OCI-LY3 (cell line): ENCODE measurements around the gene CNTNAP4.

ENCODE experiments used
- H2AFZ ChIP-seq: fragments of 200-600, 300-600 bp; shearing (Covaris generic); 2 replicates; pipeline ENCODE4 v1.6.0; 2014; ENCODE audit warnings: antibody characterized with exemption, low read depth, low read length
- H3K27ac ChIP-seq: fragments of 200-600, 300-600 bp; sonication (generic); 2 replicates; pipeline ENCODE4 v1.5.1; 2014; ENCODE audit warnings: mild to moderate bottlenecking, low read length, moderate library complexity, mixed read lengths
- H3K27me3 ChIP-seq: fragments of 200-600, 300-600 bp; sonication (generic); 2 replicates; pipeline ENCODE4 v1.6.1; 2014; ENCODE audit warnings: low read depth, low read length, mixed read lengths
- H3K36me3 ChIP-seq: fragments of 200-600, 300-600 bp; sonication (generic); replicated peaks from 2 replicates; pipeline ENCODE3; 2014; ENCODE audit warnings: low read depth, low read length, mixed read lengths
- H3K4me1 ChIP-seq: fragments of 300-600, 200-600 bp; sonication (generic); 2 replicates; pipeline ENCODE4 v1.6.1; 2014; ENCODE audit warnings: low read length, mixed read lengths
- H3K4me2 ChIP-seq: fragments of 200-600, 300-600 bp; sonication (generic); 2 replicates; pipeline ENCODE4 v1.6.1; 2014; ENCODE audit warnings: low read length, mixed read lengths
- H3K4me3 ChIP-seq: fragments of 300-600, 200-600 bp; sonication (generic); 2 replicates; pipeline ENCODE4 v1.5.1; 2014; ENCODE audit warnings: antibody characterized with exemption, mild to moderate bottlenecking, low read length, moderate library complexity
- H3K79me2 ChIP-seq: fragments of 300-600, 200-600 bp; shearing (Covaris generic); 2 replicates; pipeline ENCODE4 v1.6.1; 2014; ENCODE audit warnings: mild to moderate bottlenecking, low read length, mixed read lengths
- H3K9ac ChIP-seq: fragments of 300-600, 200-600 bp; shearing (Covaris generic); 2 replicates; pipeline ENCODE4 v1.6.0; 2014; ENCODE audit warnings: mild to moderate bottlenecking, low read length, moderate library complexity
- H3K9me3 ChIP-seq: fragments of 200-600, 300-600 bp; shearing (Covaris generic); 2 replicates; pipeline ENCODE4 v1.6.1; 2014; ENCODE audit warnings: low read length, mixed read lengths; ENCODE audit not compliant: insufficient read depth
- H4K20me1 ChIP-seq: fragments of 200-600, 300-600 bp; sonication (generic); 2 replicates; pipeline ENCODE4 v1.6.1; 2016; ENCODE audit warnings: low read length, mixed read lengths; ENCODE audit not compliant: insufficient read depth
- EZH2phosphoT487 ChIP-seq: fragments of 200-600 bp; shearing (Covaris generic); IDR thresholded peaks from 2 replicates; pipeline ENCODE4 v1.6.1; 2018; ENCODE audit warnings: antibody characterized with exemption, mixed run types, low read depth
- TF ChIP-seq, protein P1 (sequence below): fragments of 200-600, 300-600 bp; sonication (generic); IDR thresholded peaks from 2 replicates; pipeline ENCODE4 v1.5.1; 2014; ENCODE audit warnings: antibody characterized with exemption, low read length, low read depth

CNTNAP4 gene

DNA sequence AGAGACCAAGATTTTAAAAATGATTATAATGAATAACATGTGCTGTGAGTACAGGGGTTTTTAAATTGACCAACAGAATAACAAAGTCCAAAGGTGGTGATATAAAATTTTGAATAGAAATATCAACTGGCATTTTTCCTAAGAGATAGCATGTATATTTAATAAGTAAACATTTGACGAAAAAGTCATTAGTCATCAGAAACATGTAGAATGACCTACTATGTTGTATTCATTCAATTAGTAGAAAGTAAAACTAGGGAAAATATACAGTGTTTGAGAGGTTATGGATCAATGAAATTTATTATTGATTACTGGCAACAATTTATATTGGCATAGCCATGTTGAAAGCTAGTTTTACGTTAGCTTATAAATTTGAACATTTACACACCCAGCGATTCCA, 30.6 kb upstream of the CNTNAP4 start:
- Histone ChIP-seq H4K20me1 (no peaks in the 10 kb centered on the region), H3K27ac (no peak overlapping the region), H3K4me1 (no peaks in the 10 kb centered on the region), H3K27me3 (no peaks in the 10 kb centered on the region), H3K4me2 (no peak overlapping the region), H3K79me2 (no peaks in the 10 kb centered on the region), H3K9me3 (no peaks in the 10 kb centered on the region), H3K36me3 (no peaks in the 10 kb centered on the region), H3K9ac (no peak overlapping the region), H2AFZ (no peak overlapping the region), H3K4me3 (no peak overlapping the region)
- no peak for TF ChIP-seq EZH2phosphoT487
- TF ChIP-seq, protein P1, sequence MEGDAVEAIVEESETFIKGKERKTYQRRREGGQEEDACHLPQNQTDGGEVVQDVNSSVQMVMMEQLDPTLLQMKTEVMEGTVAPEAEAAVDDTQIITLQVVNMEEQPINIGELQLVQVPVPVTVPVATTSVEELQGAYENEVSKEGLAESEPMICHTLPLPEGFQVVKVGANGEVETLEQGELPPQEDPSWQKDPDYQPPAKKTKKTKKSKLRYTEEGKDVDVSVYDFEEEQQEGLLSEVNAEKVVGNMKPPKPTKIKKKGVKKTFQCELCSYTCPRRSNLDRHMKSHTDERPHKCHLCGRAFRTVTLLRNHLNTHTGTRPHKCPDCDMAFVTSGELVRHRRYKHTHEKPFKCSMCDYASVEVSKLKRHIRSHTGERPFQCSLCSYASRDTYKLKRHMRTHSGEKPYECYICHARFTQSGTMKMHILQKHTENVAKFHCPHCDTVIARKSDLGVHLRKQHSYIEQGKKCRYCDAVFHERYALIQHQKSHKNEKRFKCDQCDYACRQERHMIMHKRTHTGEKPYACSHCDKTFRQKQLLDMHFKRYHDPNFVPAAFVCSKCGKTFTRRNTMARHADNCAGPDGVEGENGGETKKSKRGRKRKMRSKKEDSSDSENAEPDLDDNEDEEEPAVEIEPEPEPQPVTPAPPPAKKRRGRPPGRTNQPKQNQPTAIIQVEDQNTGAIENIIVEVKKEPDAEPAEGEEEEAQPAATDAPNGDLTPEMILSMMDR = no peak

DNA sequence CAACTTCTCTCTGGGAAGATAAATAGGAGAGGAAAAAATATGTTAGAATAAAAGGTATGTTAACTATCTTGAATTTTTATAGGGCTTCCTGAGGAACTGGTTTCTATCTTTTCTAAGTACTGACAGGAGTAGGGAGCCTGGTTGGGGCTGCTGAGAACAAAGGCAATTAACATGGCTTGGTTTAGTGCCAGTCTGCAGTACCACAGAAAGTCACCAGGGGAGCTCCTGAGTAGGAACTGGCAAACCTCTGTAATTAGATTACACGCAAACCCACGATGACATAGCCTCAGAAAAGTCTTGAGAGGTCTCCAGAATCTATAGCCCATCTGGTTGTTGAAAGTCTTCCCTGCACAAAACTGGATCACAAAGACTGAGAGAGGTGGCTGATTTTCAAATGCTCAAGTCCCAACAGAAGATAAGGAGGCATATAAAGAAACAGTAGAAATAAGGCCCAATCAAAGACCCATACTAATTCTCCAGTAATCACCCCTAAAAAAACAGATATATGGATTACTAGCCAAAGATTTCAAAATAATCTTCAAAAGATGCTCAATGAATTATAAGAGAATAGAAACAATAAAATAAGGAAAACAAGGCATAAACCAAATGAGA, 11.7 kb upstream of the CNTNAP4 start:
- H4K20me1 ChIP-seq = no peaks in the 10 kb centered on the region
- H3K36me3 ChIP-seq = no peaks in the 10 kb centered on the region
- H3K4me3 ChIP-seq = no peak overlapping the region

DNA sequence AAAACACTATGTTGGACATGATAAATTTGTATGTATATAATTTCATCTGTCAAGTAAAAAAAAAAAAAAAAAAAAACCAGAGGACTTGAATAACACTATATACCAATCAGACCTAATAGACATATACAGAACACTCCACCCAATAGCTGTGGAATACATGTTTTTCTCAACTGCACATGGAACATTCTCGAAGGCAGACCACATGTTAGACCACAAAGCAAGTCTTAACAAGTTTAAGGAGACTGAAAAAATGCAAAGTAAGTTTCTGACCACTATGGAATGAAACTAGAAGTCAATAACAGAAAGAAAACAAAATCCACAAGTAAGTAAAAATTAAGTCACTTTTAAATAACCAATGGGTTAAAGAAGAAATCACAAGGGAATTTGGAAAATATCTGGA, 8.4 kb upstream of the CNTNAP4 start:
- H3K27me3 ChIP-seq = no peaks in the 10 kb centered on the region
- no peak overlapping the region for H3K4me3 ChIP-seq
- no peaks in the 10 kb centered on the region for H3K36me3 ChIP-seq
- H2AFZ ChIP-seq = no peak overlapping the region
- TF ChIP-seq, protein P1 = no peak
- TF ChIP-seq EZH2phosphoT487 = no peak
- no peaks in the 10 kb centered on the region for H3K9me3 ChIP-seq
- H3K27ac ChIP-seq = no peak overlapping the region
- no peaks in the 10 kb centered on the region for H3K79me2 ChIP-seq
- no peak overlapping the region for H3K4me2 ChIP-seq
- H3K9ac ChIP-seq = no peak overlapping the region
- no peaks in the 10 kb centered on the region for H4K20me1 ChIP-seq
- no peaks in the 10 kb centered on the region; the same call in 1 of the 2 replicates for H3K4me1 ChIP-seq

More for the DNA sequence above, 11.7 kb upstream of the CNTNAP4 start:
- no peak overlapping the region for H3K27ac ChIP-seq
- TF ChIP-seq, protein P1 = peak; percentile 49
- TF ChIP-seq EZH2phosphoT487 = no peak
- H3K9me3 ChIP-seq = no peaks in the 10 kb centered on the region
- H3K4me2 ChIP-seq = peak overlapping the region; percentile 14; the same call in 1 of the 2 replicates
- H2AFZ ChIP-seq = peak overlapping the region; percentile 79
- H3K4me1 ChIP-seq = no peaks in the 10 kb centered on the region; the same call in 1 of the 2 replicates
- H3K79me2 ChIP-seq = no peaks in the 10 kb centered on the region
- no peaks in the 10 kb centered on the region for H3K27me3 ChIP-seq
- no peak overlapping the region for H3K9ac ChIP-seq

DNA sequence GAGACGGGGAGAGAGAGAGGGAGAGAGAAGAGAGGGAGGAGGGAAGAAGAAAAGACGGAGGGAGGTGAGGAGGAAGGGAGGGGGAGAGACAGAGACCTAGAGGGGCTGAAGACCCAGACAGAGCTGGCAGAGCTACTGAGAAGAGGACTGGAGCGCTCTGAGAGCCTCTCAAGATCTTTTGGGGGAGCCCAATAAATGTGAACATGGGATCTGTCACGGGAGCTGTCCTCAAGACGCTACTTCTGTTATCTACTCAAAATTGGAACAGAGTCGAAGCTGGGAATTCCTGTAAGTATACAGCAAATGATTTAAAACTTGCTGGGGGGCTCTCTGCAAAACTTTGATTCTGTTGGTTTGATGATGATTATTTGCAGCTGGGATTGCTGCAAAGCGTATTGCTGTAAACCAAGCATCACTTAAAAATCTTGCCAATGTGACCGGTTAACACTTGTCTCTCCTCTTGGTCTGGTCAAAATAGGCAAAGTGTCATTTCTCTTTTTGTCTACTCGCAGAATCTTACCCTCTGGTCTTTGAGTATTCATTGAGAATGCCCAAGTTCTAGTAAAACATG, 344 bp downstream of the CNTNAP4 start:
- Histone ChIP-seq H2AFZ (no peak overlapping the region), H3K9ac (no peak overlapping the region), H3K4me1 (no peaks in the 10 kb centered on the region), H3K4me3 (no peak overlapping the region), H3K27ac (no peak overlapping the region), H3K9me3 (no peaks in the 10 kb centered on the region), H3K4me2 (no peak overlapping the region), H3K27me3 (peaks cover 12% of the 10 kb centered on the region), H3K36me3 (no peaks in the 10 kb centered on the region), H4K20me1 (no peaks in the 10 kb centered on the region), H3K79me2 (no peaks in the 10 kb centered on the region)
- TF ChIP-seq, protein P1 = no peak
- no peak for TF ChIP-seq EZH2phosphoT487
